OCI-LY1 (cell line): ENCODE data around the gene ANKMY1.

ENCODE experiments used
- H2AFZ ChIP-seq: fragments of 200-600 bp; sonication (generic), shearing (Covaris generic); 2 replicates; pipeline ENCODE4 v1.6.0; 2014; ENCODE audit warnings: antibody characterized with exemption, mild to moderate bottlenecking, low read length
- H3F3A ChIP-seq: fragments of 200-600 bp; sonication (generic), shearing (Covaris generic); 2 replicates; pipeline ENCODE4 v1.6.0; 2014; ENCODE audit warnings: mild to moderate bottlenecking, antibody characterized with exemption, low read length, moderate library complexity; ENCODE audit not compliant: insufficient read depth
- H3K27ac ChIP-seq: fragments of 200-600 bp; sonication (generic); 2 replicates; pipeline ENCODE4 v1.5.1; 2014; ENCODE audit warnings: low read length, mixed run types, mild to moderate bottlenecking, low read depth; ENCODE audit not compliant: poor library complexity, severe bottlenecking
- H3K27me3 ChIP-seq: fragments of 200-600 bp; sonication (generic); 2 replicates; pipeline ENCODE4 v1.6.0; 2014; ENCODE audit warnings: antibody characterized with exemption, mild to moderate bottlenecking, low read length, moderate library complexity; ENCODE audit not compliant: insufficient read depth
- H3K36me3 ChIP-seq: fragments of 200-600 bp; sonication (generic); 2 replicates; pipeline ENCODE4 v1.6.1; 2014; ENCODE audit warnings: mild to moderate bottlenecking, antibody characterized with exemption, low read length, moderate library complexity, mixed read lengths; ENCODE audit not compliant: insufficient read depth
- H3K4me1 ChIP-seq: fragments of 200-600 bp; sonication (generic); 2 replicates; pipeline ENCODE4 v1.5.1; 2014; ENCODE audit warnings: mild to moderate bottlenecking, low read length, moderate library complexity; ENCODE audit not compliant: insufficient read depth, severe bottlenecking
- H3K4me2 ChIP-seq: fragments of 200-600 bp; sonication (generic), shearing (Covaris generic); 2 replicates; pipeline ENCODE4 v1.6.1; 2014; ENCODE audit warnings: low read length
- H3K4me3 ChIP-seq: fragments of 200-600 bp; sonication (generic); 2 replicates; pipeline ENCODE4 v1.5.1; 2014; ENCODE audit warnings: low read length, low read depth, mild to moderate bottlenecking, mixed read lengths; ENCODE audit not compliant: poor library complexity, severe bottlenecking
- H3K79me2 ChIP-seq: fragments of 200-600 bp; shearing (Covaris generic); 2 replicates; pipeline ENCODE4 v1.6.1; 2016; ENCODE audit warnings: mixed run types, low read length, mixed read lengths; ENCODE audit not compliant: insufficient read depth
- H3K9ac ChIP-seq: fragments of 200-600 bp; sonication (generic), shearing (Covaris generic); 2 replicates; pipeline ENCODE4 v1.6.1; 2014; ENCODE audit warnings: mild to moderate bottlenecking, low read length, mixed read lengths
- H3K9me2 ChIP-seq: fragments of 200-600 bp; sonication (generic), shearing (Covaris generic); 2 replicates; pipeline ENCODE4 v1.6.1; 2014; ENCODE audit warnings: low read depth, mild to moderate bottlenecking, low read length, mixed read lengths
- H3K9me3 ChIP-seq: fragments of 200-600 bp; shearing (Covaris generic); 2 replicates; pipeline ENCODE4 v1.6.1; 2014; ENCODE audit warnings: low read length, mixed read lengths
- H4K20me1 ChIP-seq: fragments of 200-600 bp; sonication (generic), shearing (Covaris generic); 2 replicates; pipeline ENCODE4 v1.6.0; 2016; ENCODE audit warnings: mild to moderate bottlenecking, low read length; ENCODE audit not compliant: insufficient read depth
- CTCF ChIP-seq: fragments of 200-600 bp; sonication (generic), shearing (Covaris generic); IDR thresholded peaks from 2 replicates; pipeline ENCODE4 v1.5.1; 2017; ENCODE audit warnings: mild to moderate bottlenecking, antibody characterized with exemption, low read length, moderate library complexity, mixed read lengths
- EZH2 ChIP-seq: fragments of 200-600 bp; sonication (generic), shearing (Covaris generic); IDR thresholded peaks from 2 replicates; pipeline ENCODE4 v1.8.0; 2017; ENCODE audit warnings: borderline replicate concordance, mixed run types, mild to moderate bottlenecking, antibody characterized with exemption, low read length, moderate library complexity, mixed read lengths

Gene ANKMY1

GRCh38 chr2:240556553-240557100, 1.2 kb downstream of the ANKMY1 start:
- Histone ChIP-seq H4K20me1 (no peaks in the 10 kb centered on the region), H3K79me2 (peaks cover 5% of the 10 kb centered on the region; the same call in 1 of the 2 replicates), H3K4me1 (peaks cover 35% of the 10 kb centered on the region), H3K9ac (no peak overlapping the region), H3K4me3 (no peak overlapping the region), H3K36me3 (peaks cover 29% of the 10 kb centered on the region), H3K4me2 (no peak overlapping the region), H3K27ac (no peak overlapping the region), H3K9me2 (no peaks in the 10 kb centered on the region), H3K27me3 (no peaks in the 10 kb centered on the region), H2AFZ (no peak overlapping the region), H3K9me3 (no peaks in the 10 kb centered on the region), H3F3A (no peaks in the 10 kb centered on the region)
- TF ChIP-seq CTCF (peak; percentile 70), EZH2 (no peak)

- peaks cover 5% of the 10 kb centered on the region; the same call in 1 of the 2 replicates for H3K79me2 ChIP-seq
- H3K9me3 ChIP-seq, result peaks cover 6% of the 10 kb centered on the region; the same call in 1 of the 2 replicates
- TF ChIP-seq CTCF, result no peak
- TF ChIP-seq EZH2, result no peak
- H3K27ac ChIP-seq, result no peak overlapping the region
- H3K4me1 ChIP-seq, result peaks cover 30% of the 10 kb centered on the region
- H3K36me3 ChIP-seq, result peaks cover 38% of the 10 kb centered on the region
- H3F3A ChIP-seq, result no peaks in the 10 kb centered on the region; the same call in 1 of the 2 replicates
- H4K20me1 ChIP-seq, result no peaks in the 10 kb centered on the region
- H3K9ac ChIP-seq, result no peak overlapping the region
- no peaks in the 10 kb centered on the region for H3K9me2 ChIP-seq
- no peaks in the 10 kb centered on the region for H3K27me3 ChIP-seq
- H2AFZ ChIP-seq, result no peak overlapping the region
- no peak overlapping the region for H3K4me3 ChIP-seq
- no peak overlapping the region for H3K4me2 ChIP-seq
Observed at GRCh38 chr2:240555541-240556250, 2.1 kb downstream of the ANKMY1 start.

- no peaks in the 10 kb centered on the region for H3K27me3 ChIP-seq
- H4K20me1 ChIP-seq, result no peaks in the 10 kb centered on the region
- H3K36me3 ChIP-seq, result peaks cover 41% of the 10 kb centered on the region
- H3K9ac ChIP-seq, result no peak overlapping the region
- no peak overlapping the region for H2AFZ ChIP-seq
- no peak for TF ChIP-seq EZH2
- no peak for TF ChIP-seq CTCF
- peaks cover 8% of the 10 kb centered on the region; the same call in 1 of the 2 replicates for H3K9me3 ChIP-seq
- no peaks in the 10 kb centered on the region for H3K9me2 ChIP-seq
- no peak overlapping the region for H3K4me2 ChIP-seq
- H3K79me2 ChIP-seq, result peaks cover 5% of the 10 kb centered on the region; the same call in 1 of the 2 replicates
- H3K4me3 ChIP-seq, result no peak overlapping the region
- H3K27ac ChIP-seq, result no peak overlapping the region
- H3K4me1 ChIP-seq, result peaks cover 28% of the 10 kb centered on the region
- H3F3A ChIP-seq, result no peaks in the 10 kb centered on the region; the same call in 1 of the 2 replicates
Observed at GRCh38 chr2:240554767-240555493, 2.9 kb downstream of the ANKMY1 start.
